Measurements from ENCODE around the gene SNX9.

DNA sequence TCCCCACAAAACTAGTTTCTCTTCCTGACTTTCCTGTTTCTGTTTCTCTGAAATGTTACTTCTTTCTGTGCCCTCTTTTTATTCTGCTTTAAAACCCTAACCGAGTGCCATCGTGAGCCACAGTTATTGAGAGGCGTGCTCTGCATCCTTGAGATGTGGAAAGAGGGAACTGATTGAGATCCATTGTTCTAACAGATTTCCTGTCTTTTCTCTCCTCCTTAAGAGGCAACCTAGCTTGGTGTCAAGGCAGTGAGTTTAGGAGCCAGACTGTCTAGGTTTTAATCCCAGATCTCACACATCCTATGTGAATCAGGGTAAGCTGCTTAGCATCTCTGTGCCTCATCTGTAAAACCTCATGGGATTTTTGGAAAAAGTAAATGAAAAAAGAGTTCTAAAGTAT is 57.5 kb downstream of the SNX9 start:
- no peak for TF ChIP-seq EZH2 (IDR thresholded peaks at IDR 0.05; ENCODE audit: borderline replicate concordance, low read length)
- TF ChIP-seq, protein P1, sequence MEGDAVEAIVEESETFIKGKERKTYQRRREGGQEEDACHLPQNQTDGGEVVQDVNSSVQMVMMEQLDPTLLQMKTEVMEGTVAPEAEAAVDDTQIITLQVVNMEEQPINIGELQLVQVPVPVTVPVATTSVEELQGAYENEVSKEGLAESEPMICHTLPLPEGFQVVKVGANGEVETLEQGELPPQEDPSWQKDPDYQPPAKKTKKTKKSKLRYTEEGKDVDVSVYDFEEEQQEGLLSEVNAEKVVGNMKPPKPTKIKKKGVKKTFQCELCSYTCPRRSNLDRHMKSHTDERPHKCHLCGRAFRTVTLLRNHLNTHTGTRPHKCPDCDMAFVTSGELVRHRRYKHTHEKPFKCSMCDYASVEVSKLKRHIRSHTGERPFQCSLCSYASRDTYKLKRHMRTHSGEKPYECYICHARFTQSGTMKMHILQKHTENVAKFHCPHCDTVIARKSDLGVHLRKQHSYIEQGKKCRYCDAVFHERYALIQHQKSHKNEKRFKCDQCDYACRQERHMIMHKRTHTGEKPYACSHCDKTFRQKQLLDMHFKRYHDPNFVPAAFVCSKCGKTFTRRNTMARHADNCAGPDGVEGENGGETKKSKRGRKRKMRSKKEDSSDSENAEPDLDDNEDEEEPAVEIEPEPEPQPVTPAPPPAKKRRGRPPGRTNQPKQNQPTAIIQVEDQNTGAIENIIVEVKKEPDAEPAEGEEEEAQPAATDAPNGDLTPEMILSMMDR (IDR thresholded peaks at IDR 0.05; ENCODE audit: low read length) = no peak
